ENCODE measurements around the gene TYSND1. TPM values are rescaled to one million over a fixed set of nuclear protein-coding genes. Genes with fewer than 3 reads are reported as not detected.
"Not testable (repeated sequence)": the region's sequence is repeated elsewhere in the genome, so short reads cannot be mapped to it uniquely, and the experiment has no call there.

TYSND1 gene
- total RNA-seq, 1 donor from 2014 or later: 4.6 TPM

- no peak for DNase-seq (ENCODE audit: low read depth in 2 of 2)
Observed at GRCh38 chr10:70135046-70135445, 11.5 kb downstream of the TYSND1 start.

GRCh38 chr10:70132098-70133029 is 14.1 kb downstream of the TYSND1 start, which contains the start of gene AIFM2:
Gene AIFM2, minus strand, starts transcription at chr10:70132825. Its CDS starts 8,741 bp downstream, at chr10:70124084.
- DNase-seq (ENCODE audit: low read depth in 2 of 2): peak in 1 of 2 donors; percentile 54

- DNase-seq (ENCODE audit: low read depth in 2 of 2): no peak
Observed at GRCh38 chr10:70131560-70131937, 15.0 kb downstream of the TYSND1 start.

GRCh38 chr10:70130878-70131559 is 15.5 kb downstream of the TYSND1 start:
- DNase-seq (ENCODE audit: low read depth in 2 of 2): no peak

GRCh38 chr10:70126700-70127395 is 19.7 kb downstream of the TYSND1 start:
- DNase-seq (ENCODE audit: low read depth in 2 of 2): no peak

- DNase-seq (ENCODE audit: low read depth in 2 of 2): no peak
Observed at GRCh38 chr10:70125918-70126552, 20.5 kb downstream of the TYSND1 start.

- no peak for DNase-seq (ENCODE audit: low read depth in 2 of 2)
Observed at GRCh38 chr10:70124918-70125317, 21.6 kb downstream of the TYSND1 start.

GRCh38 chr10:70124415-70124814 is 22.1 kb downstream of the TYSND1 start:
- DNase-seq (ENCODE audit: low read depth in 2 of 2): no peak

- no peak for DNase-seq (ENCODE audit: low read depth in 2 of 2)
Observed at GRCh38 chr10:70123817-70124216, 22.7 kb downstream of the TYSND1 start.

- DNase-seq (ENCODE audit: low read depth in 2 of 2): not testable (repeated sequence)
Observed at GRCh38 chr10:70123166-70123565, 23.3 kb downstream of the TYSND1 start.

GRCh38 chr10:70122742-70123141 is 23.8 kb downstream of the TYSND1 start:
- DNase-seq (ENCODE audit: low read depth in 2 of 2): no peak

- no peak for DNase-seq (ENCODE audit: low read depth in 2 of 2)
Observed at GRCh38 chr10:70121281-70121949, 25.1 kb downstream of the TYSND1 start.

- DNase-seq (ENCODE audit: low read depth in 2 of 2): no peak
Observed at GRCh38 chr10:70120417-70120816, 26.1 kb downstream of the TYSND1 start.

- DNase-seq (ENCODE audit: low read depth in 2 of 2): no peak
Observed at GRCh38 chr10:70119623-70120022, 26.9 kb downstream of the TYSND1 start.

- no peak for DNase-seq (ENCODE audit: low read depth in 2 of 2)
Observed at GRCh38 chr10:70119197-70119596, 27.3 kb downstream of the TYSND1 start.

GRCh38 chr10:70118196-70118595 is 28.3 kb downstream of the TYSND1 start:
- no peak for DNase-seq (ENCODE audit: low read depth in 2 of 2)

- DNase-seq (ENCODE audit: low read depth in 2 of 2): no peak
Observed at GRCh38 chr10:70117646-70118045, 28.9 kb downstream of the TYSND1 start.

- peak in 1 of 2 donors; percentile 41 for DNase-seq (ENCODE audit: low read depth in 2 of 2)
Observed at GRCh38 chr10:70115948-70116682, 30.4 kb downstream of the TYSND1 start.

GRCh38 chr10:70114902-70115301 is 31.6 kb downstream of the TYSND1 start:
- no peak for DNase-seq (ENCODE audit: low read depth in 2 of 2)

GRCh38 chr10:70112071-70112470 is 34.4 kb downstream of the TYSND1 start:
- no peak for DNase-seq (ENCODE audit: low read depth in 2 of 2)
